HL-60 (cell line): Measurements from ENCODE around the gene ZNF219.

Experiments
- DNase-seq, 2 experiments: peaks; one replicate each; pipeline ENCODE4 v3.0.0-alpha.2; 2010 to 2020; ENCODE audit warnings: low read depth in 1 of 2, low spot score in 1 of 2
- H3K27ac ChIP-seq: fragments of 250-450 bp; sonication (Bioruptor Pico); replicated peaks from 2 replicates; pipeline ENCODE4 v1.5.1; 2020; ENCODE audit warnings: mild to moderate bottlenecking, moderate library complexity
- H3K27me3 ChIP-seq: fragments of 250-450 bp; sonication (Bioruptor Pico); 2 replicates; pipeline ENCODE4 v1.5.1; 2021; ENCODE audit warnings: mild to moderate bottlenecking, moderate library complexity; ENCODE audit not compliant: insufficient read depth, poor library complexity, severe bottlenecking
- H3K4me3 ChIP-seq: replicated peaks from 2 replicates; pipeline ENCODE4 v1.5.1; 2011; ENCODE audit warnings: mild to moderate bottlenecking, control low read depth, low read length; ENCODE audit not compliant: insufficient read depth
- CTCF ChIP-seq: IDR thresholded peaks from one replicate; pipeline ENCODE4 v1.5.1; 2011; ENCODE audit warnings: low read length, control low read depth, inconsistent platforms; ENCODE audit not compliant: insufficient read depth
- GABPA ChIP-seq: IDR thresholded peaks from 2 replicates; pipeline ENCODE4 v1.6.1; 2012; ENCODE audit warnings: low read depth
- POLR2AphosphoS5 ChIP-seq: IDR thresholded peaks from 2 replicates; pipeline ENCODE4 v1.6.1; 2012; ENCODE audit warnings: low read depth
- REST ChIP-seq: IDR thresholded peaks from 2 replicates; pipeline ENCODE4 v1.6.1; 2012; ENCODE audit warnings: low read depth; ENCODE audit not compliant: insufficient replicate concordance
- SPI1 ChIP-seq: IDR thresholded peaks from 2 replicates; pipeline ENCODE4 v1.6.1; 2012; ENCODE audit warnings: low read depth, mild to moderate bottlenecking, borderline replicate concordance

The ZNF219 gene

GRCh38 chr14:21066882-21067502, 31.5 kb downstream of the ZNF219 start:
- no peak overlapping the region for H3K4me3 ChIP-seq
- no peaks in the 10 kb centered on the region for H3K27me3 ChIP-seq
- TF ChIP-seq POLR2AphosphoS5: no peak
- TF ChIP-seq SPI1: no peak
- TF ChIP-seq GABPA: no peak
- TF ChIP-seq CTCF: peak; percentile 37
- TF ChIP-seq REST: no peak
- no peak overlapping the region for H3K27ac ChIP-seq
- DNase-seq: peak in 1 of 2 experiments; percentile 43

GRCh38 chr14:21063479-21063878, 35.0 kb downstream of the ZNF219 start:
- H3K4me3 ChIP-seq: no peak overlapping the region
- no peaks in the 10 kb centered on the region for H3K27me3 ChIP-seq
- TF ChIP-seq CTCF (no peak), GABPA (no peak), REST (no peak), SPI1 (no peak), POLR2AphosphoS5 (no peak)
- no peak for DNase-seq
- no peak overlapping the region for H3K27ac ChIP-seq

DNA sequence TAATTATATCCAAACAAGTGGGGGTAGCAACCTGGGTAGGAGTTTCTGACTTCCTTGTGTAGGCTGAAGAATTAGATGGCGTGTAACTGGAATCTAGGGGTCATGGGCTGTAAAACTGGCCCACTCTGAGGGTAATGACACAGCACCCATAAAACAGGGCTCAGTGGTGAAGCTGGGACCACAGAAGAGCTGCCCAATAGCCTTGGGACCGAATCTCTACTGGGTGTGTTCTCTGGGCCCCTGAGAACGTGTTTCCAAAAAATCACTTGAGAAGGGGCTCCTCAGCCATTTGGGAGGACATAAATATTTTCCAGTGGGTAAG, 37.1 kb downstream of the ZNF219 start:
- DNase-seq: no peak
- H3K27me3 ChIP-seq: no peaks in the 10 kb centered on the region
- H3K27ac ChIP-seq: no peak overlapping the region
- TF ChIP-seq GABPA: no peak
- no peak for TF ChIP-seq CTCF
- TF ChIP-seq REST: no peak
- no peak for TF ChIP-seq SPI1
- TF ChIP-seq POLR2AphosphoS5: no peak
- H3K4me3 ChIP-seq: no peak overlapping the region
